GM06990 (cell line): ENCODE data around the gene TPX2.

Source experiments
- DNase-seq: peaks from one replicate; pipeline ENCODE4 v3.0.0-alpha.2; 2011; ENCODE audit not compliant: insufficient read length; ENCODE audit errors: extremely low read depth
- H3K27me3 ChIP-seq: replicated peaks from 2 replicates; pipeline ENCODE4 v1.6.0; 2011; ENCODE audit warnings: low read length; ENCODE audit not compliant: control insufficient read depth, insufficient read depth
- H3K36me3 ChIP-seq: 2 replicates; pipeline ENCODE4 v1.5.1; 2011; ENCODE audit warnings: low read length; ENCODE audit not compliant: control insufficient read depth, insufficient read depth
- H3K4me3 ChIP-seq: replicated peaks from 2 replicates; pipeline ENCODE4 v1.5.1; 2011; ENCODE audit warnings: low read depth, mild to moderate bottlenecking, control low read depth, low read length
- TF ChIP-seq, protein P1 (sequence below): IDR thresholded peaks from 2 replicates; pipeline ENCODE4 v1.5.1; 2011; ENCODE audit warnings: low read length, control low read depth, mild to moderate bottlenecking, inconsistent platforms; ENCODE audit not compliant: insufficient read depth, poor library complexity, severe bottlenecking

TPX2 gene

DNA sequence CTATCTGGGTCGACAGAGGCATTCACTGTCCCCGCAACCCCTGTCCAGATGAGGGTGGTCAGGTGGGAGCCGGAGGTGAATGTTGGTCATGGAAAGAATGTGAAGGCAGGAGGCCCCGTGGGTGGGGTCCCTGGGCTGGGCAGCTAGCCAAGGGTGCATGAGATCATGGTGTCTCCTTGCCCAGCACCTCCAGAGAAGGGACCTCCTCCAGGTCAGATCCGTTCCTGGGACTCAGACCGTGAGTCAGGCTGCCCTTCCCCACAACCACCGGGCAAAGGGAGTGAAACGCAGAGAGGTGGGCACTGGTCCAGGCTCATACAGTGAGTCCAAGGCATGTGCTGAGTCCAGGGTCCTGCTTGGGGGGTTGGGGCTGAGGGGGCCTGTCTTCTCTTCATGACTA, 102.8 kb downstream of the TPX2 start:
- TF ChIP-seq, protein P1, sequence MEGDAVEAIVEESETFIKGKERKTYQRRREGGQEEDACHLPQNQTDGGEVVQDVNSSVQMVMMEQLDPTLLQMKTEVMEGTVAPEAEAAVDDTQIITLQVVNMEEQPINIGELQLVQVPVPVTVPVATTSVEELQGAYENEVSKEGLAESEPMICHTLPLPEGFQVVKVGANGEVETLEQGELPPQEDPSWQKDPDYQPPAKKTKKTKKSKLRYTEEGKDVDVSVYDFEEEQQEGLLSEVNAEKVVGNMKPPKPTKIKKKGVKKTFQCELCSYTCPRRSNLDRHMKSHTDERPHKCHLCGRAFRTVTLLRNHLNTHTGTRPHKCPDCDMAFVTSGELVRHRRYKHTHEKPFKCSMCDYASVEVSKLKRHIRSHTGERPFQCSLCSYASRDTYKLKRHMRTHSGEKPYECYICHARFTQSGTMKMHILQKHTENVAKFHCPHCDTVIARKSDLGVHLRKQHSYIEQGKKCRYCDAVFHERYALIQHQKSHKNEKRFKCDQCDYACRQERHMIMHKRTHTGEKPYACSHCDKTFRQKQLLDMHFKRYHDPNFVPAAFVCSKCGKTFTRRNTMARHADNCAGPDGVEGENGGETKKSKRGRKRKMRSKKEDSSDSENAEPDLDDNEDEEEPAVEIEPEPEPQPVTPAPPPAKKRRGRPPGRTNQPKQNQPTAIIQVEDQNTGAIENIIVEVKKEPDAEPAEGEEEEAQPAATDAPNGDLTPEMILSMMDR: no peak
- no peaks in the 10 kb centered on the region for H3K36me3 ChIP-seq
- DNase-seq: no peak

DNA sequence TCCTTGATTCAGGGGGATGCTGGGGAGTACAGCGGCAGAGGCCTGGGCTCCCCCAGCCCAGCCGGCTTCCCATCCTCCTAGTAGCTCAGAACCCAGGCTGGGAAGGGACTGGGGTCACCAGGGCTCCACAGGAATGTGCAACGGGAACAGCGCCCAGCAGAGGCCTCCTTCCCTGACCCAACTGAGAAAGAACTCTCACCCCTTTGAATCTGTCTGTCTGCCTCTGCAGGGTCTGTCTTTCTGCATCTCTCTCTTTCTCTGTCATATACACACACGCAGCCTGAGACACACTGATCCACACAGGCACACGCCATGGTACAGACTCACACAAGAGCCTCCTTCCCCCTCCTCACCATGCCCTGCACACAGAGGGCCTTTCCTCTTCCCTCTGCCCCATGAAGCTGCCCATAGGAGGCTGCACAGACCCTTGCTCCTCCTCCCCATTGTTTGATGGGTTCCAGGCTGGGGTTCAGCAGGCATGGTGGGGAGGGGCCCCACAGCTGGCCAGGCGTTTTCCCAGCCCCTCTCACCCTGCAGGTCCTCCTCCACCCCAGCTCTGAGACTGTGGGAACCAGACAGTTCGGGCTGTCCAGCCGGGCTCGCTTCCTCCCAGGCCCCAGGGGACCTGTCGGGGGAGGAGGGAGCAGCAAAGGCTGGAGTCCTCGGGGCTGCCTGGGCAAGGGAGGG, 103.5 kb downstream of the TPX2 start:
- H3K27me3 ChIP-seq: no peaks in the 10 kb centered on the region
- H3K36me3 ChIP-seq: no peaks in the 10 kb centered on the region
- TF ChIP-seq, protein P1: no peak
- no peak overlapping the region for H3K4me3 ChIP-seq
- no peak for DNase-seq

More for the DNA sequence above, 102.8 kb downstream of the TPX2 start:
- no peak overlapping the region for H3K4me3 ChIP-seq
- H3K27me3 ChIP-seq: no peaks in the 10 kb centered on the region

DNA sequence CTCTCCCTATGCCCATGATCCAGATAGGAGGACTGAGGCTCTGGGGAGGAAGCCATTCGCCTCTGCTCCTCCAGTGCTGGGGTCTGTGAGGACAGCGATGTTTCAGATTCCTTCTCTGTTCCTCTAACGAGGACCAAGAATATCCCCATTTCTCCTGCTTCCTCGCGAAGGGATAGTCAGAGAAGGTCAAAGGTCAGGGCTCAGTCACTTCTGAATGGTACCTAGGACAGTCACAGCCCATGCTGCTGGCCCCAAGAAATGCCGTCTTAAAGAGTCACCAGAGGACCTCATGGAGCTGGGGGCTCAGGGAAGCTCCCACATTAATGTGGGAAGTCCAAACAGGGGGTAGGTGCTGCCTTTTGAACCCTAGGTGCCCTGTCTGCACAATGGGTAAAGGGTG, 104.2 kb downstream of the TPX2 start:
- no peaks in the 10 kb centered on the region for H3K27me3 ChIP-seq
- H3K4me3 ChIP-seq: no peak overlapping the region
- DNase-seq: no peak
- TF ChIP-seq, protein P1: no peak
- no peaks in the 10 kb centered on the region for H3K36me3 ChIP-seq

DNA sequence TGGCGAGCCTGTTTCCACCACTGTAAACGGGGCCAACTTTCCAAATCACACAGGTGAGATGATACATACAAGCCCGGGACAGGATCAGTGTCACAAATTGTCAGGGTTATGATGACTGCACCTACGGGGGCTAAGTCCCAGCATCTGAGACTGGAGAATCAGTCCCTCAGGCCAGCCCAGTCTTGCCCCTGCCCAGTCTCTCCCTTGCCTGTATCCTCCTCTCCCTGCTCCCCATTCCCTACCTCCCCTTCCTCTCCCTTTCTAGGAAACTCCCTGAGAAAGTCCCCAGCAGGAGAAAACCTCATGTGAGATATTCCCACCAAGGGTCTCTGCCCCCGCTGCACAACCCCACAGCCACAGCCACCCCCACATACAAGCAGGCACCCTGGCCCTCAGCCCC, 104.8 kb downstream of the TPX2 start:
- H3K27me3 ChIP-seq: no peaks in the 10 kb centered on the region; the same call in 1 of the 2 replicates
- no peak overlapping the region for H3K4me3 ChIP-seq
- TF ChIP-seq, protein P1: no peak
- no peak for DNase-seq
- H3K36me3 ChIP-seq: no peaks in the 10 kb centered on the region

DNA sequence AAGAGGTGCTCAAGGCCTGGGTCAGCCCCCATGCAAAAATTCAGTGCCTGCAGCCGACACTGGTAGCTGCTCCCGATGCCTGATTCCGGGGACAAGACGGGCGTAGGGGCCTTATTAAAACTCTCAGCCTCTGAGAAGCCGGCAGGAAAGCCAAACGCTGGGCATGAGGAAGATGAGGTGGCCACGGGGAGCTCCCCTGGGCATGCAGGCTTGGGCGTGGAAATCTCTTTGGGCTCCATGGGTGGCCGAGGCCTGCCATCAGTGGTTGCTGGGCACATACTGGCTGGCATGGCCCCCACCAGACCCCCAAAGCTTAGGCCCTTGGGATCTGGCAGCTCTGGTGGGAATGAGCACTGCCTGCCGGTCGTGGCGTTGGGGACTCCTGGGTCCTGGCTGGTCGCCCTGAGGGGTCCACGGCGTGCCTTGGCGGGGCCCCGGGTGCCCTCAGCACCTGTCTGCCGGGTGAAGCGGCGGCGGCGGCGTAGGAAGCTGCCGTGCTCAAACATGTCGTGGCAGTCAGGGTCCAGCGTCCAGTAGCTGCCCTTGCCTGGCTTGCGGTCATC, 105.7 kb downstream of the TPX2 start:
- Histone ChIP-seq H3K36me3 (no peaks in the 10 kb centered on the region), H3K27me3 (no peaks in the 10 kb centered on the region; the same call in 1 of the 2 replicates), H3K4me3 (no peak overlapping the region)
- no peak for DNase-seq
- TF ChIP-seq, protein P1: no peak
